SU-DHL-6 (cell line): ENCODE data around the gene ZNF316.

Source experiments
- EZH2phosphoT487 ChIP-seq: fragments of 200-600 bp; sonication (generic), shearing (Covaris generic); conservative IDR thresholded peaks from 2 replicates; pipeline ENCODE4 v1.6.1; 2018; ENCODE audit warnings: mild to moderate bottlenecking, antibody characterized with exemption, low read length, moderate library complexity, mixed read lengths
- TF ChIP-seq, protein P1 (sequence below): fragments of 200-600 bp; sonication (generic); IDR thresholded peaks from one replicate; pipeline ENCODE4 v1.5.1; 2017; ENCODE audit warnings: antibody characterized with exemption, mild to moderate bottlenecking, low read length, moderate library complexity; ENCODE audit not compliant: insufficient read depth, poor library complexity, severe bottlenecking

- TF ChIP-seq, protein P1, sequence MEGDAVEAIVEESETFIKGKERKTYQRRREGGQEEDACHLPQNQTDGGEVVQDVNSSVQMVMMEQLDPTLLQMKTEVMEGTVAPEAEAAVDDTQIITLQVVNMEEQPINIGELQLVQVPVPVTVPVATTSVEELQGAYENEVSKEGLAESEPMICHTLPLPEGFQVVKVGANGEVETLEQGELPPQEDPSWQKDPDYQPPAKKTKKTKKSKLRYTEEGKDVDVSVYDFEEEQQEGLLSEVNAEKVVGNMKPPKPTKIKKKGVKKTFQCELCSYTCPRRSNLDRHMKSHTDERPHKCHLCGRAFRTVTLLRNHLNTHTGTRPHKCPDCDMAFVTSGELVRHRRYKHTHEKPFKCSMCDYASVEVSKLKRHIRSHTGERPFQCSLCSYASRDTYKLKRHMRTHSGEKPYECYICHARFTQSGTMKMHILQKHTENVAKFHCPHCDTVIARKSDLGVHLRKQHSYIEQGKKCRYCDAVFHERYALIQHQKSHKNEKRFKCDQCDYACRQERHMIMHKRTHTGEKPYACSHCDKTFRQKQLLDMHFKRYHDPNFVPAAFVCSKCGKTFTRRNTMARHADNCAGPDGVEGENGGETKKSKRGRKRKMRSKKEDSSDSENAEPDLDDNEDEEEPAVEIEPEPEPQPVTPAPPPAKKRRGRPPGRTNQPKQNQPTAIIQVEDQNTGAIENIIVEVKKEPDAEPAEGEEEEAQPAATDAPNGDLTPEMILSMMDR, result no peak
- no peak for TF ChIP-seq EZH2phosphoT487
These were observed 46.4 kb upstream of the ZNF316 start for GRCh38 chr7:6590645-6591110.
